CD14-positive monocyte (primary cell): ENCODE data around the gene SFN. TPM values are rescaled to one million over a fixed set of nuclear protein-coding genes. Genes with fewer than 3 reads are reported as not detected.
A peak's percentile ranks its signal among the peaks of the same experiment; 100 is the strongest.

ENCODE experiments used
- DNase-seq, 3 donors: peaks; one replicate each; pipeline ENCODE4 v3.0.0-alpha.2; 2011 to 2022
- H2AFZ ChIP-seq: 2 replicates; pipeline ENCODE4 v1.6.0; 2012; ENCODE audit warnings: mild to moderate bottlenecking, low read depth, low read length, inconsistent platforms; ENCODE audit not compliant: insufficient read depth, poor library complexity, severe bottlenecking
- H3K27ac ChIP-seq, 2 donors: 1 replicate in 1 of 2; 2 replicates in 1 of 2; pipeline ENCODE4 v1.5.1; 2012 to 2013; ENCODE audit warnings: low read length in 2 of 2, control low read depth in 1 of 2, inconsistent platforms in 1 of 2, low read depth in 1 of 2, mild to moderate bottlenecking in 1 of 2
- H3K27me3 ChIP-seq, 2 donors: one replicate each; pipeline versions ENCODE4 v1.6.0 to v1.6.1; 2011 to 2013; ENCODE audit warnings: low read length in 2 of 2; ENCODE audit not compliant: control insufficient read depth in 2 of 2, insufficient read depth in 2 of 2
- H3K36me3 ChIP-seq, 2 donors: replicated peaks in 1 of 2; 1 replicate in 1 of 2; 2 replicates in 1 of 2; pipeline versions ENCODE4 v1.5.1 to v1.6.1; 2012 to 2013; ENCODE audit warnings: low read length in 2 of 2, control low read depth in 1 of 2, inconsistent platforms in 1 of 2, mild to moderate bottlenecking in 1 of 2; ENCODE audit not compliant: insufficient read depth in 2 of 2, control insufficient read depth in 1 of 2
- H3K4me1 ChIP-seq, 2 donors: 1 replicate in 1 of 2; 2 replicates in 1 of 2; pipeline versions ENCODE4 v1.5.1 to v1.6.1; 2012 to 2013; ENCODE audit warnings: low read length in 2 of 2, control low read depth in 1 of 2, inconsistent platforms in 1 of 2, mild to moderate bottlenecking in 1 of 2, moderate library complexity in 1 of 2; ENCODE audit not compliant: insufficient read depth in 2 of 2, control insufficient read depth in 1 of 2
- H3K4me2 ChIP-seq: replicated peaks from 2 replicates; pipeline ENCODE3; 2012; ENCODE audit warnings: low read length, moderate library complexity, mild to moderate bottlenecking; ENCODE audit not compliant: poor library complexity, severe bottlenecking; ENCODE audit errors: extremely low read depth
- H3K4me3 ChIP-seq, 3 experiments: fragments of 200-600 bp in 1 of 3; sonication (generic) in 1 of 3; replicated peaks in 1 of 3; 1 replicate in 2 of 3; 2 replicates in 1 of 3; pipeline ENCODE4 v1.5.1; 2011 to 2013; ENCODE audit warnings: low read length in 3 of 3, mild to moderate bottlenecking in 3 of 3, control low read depth in 2 of 3, low read depth in 2 of 3, inconsistent platforms in 1 of 3, moderate library complexity in 1 of 3
- H3K79me2 ChIP-seq: 2 replicates; pipeline ENCODE4 v1.6.0; 2012; ENCODE audit warnings: mild to moderate bottlenecking, control low read depth, inconsistent platforms, low read length, moderate library complexity; ENCODE audit not compliant: insufficient read depth
- H3K9ac ChIP-seq: 2 replicates; pipeline ENCODE4 v1.6.0; 2017; ENCODE audit warnings: low read length, mild to moderate bottlenecking; ENCODE audit not compliant: insufficient read depth, poor library complexity, severe bottlenecking
- H3K9me3 ChIP-seq, 2 donors: replicated peaks in 1 of 2; 1 replicate in 1 of 2; 2 replicates in 1 of 2; pipeline versions ENCODE4 v1.5.1 to v1.6.1; 2012 to 2013; ENCODE audit warnings: low read length in 2 of 2, control low read depth in 1 of 2; ENCODE audit not compliant: control insufficient read depth in 1 of 2, insufficient read depth in 1 of 2
- H4K20me1 ChIP-seq: 2 replicates; pipeline ENCODE4 v1.6.0; 2012; ENCODE audit warnings: mild to moderate bottlenecking, low read length, control low read depth, moderate library complexity; ENCODE audit not compliant: insufficient read depth
- H3K27ac Mint-ChIP-seq, 7 donors: one replicate each; pipeline ENCODE4 v1.8.0; 2020; ENCODE audit warnings: mild to moderate bottlenecking in 7 of 7, mixed read lengths in 7 of 7, moderate library complexity in 6 of 7, inconsistent platforms in 2 of 7
- H3K27me3 Mint-ChIP-seq, 3 donors: one replicate each; pipeline ENCODE4 v1.8.0; 2021 to 2022; ENCODE audit warnings: low read depth in 3 of 3, mild to moderate bottlenecking in 3 of 3, mixed read lengths in 3 of 3, moderate library complexity in 3 of 3, inconsistent platforms in 1 of 3
- H3K36me3 Mint-ChIP-seq, 2 donors: one replicate each; pipeline ENCODE4 v1.8.0; 2020; ENCODE audit warnings: mixed read lengths in 2 of 2, inconsistent platforms in 1 of 2, mild to moderate bottlenecking in 1 of 2
- H3K4me1 Mint-ChIP-seq: one replicate; pipeline ENCODE4 v1.8.0; 2020; ENCODE audit warnings: mild to moderate bottlenecking, mixed read lengths
- H3K4me3 Mint-ChIP-seq, 2 donors: one replicate each; pipeline ENCODE4 v1.8.0; 2020; ENCODE audit warnings: mild to moderate bottlenecking in 2 of 2, mixed read lengths in 2 of 2, moderate library complexity in 1 of 2
- H3K9me3 Mint-ChIP-seq, 7 donors: one replicate each; pipeline ENCODE4 v1.8.0; 2020 to 2022; ENCODE audit warnings: mixed read lengths in 7 of 7, mild to moderate bottlenecking in 6 of 7, moderate library complexity in 6 of 7, inconsistent platforms in 2 of 7
- WGBS: methylation state at CpG from one replicate; pipeline ENCODE4 v1.1.5; 2013; ENCODE audit warnings: missing lambda C conversion rate; ENCODE audit not compliant: insufficient coverage; 5-methylcytosine and 5-hydroxymethylcytosine counted together
- intact Hi-C, 2 donors: fragments of 100-400 bp; cut with micrococcal nuclease; formaldehyde crosslinking; loops; one replicate each; pipeline versions ENCODE4 v1.15.0 to v1.15.1; 2023
- polyA plus RNA-seq, 3 donors: library from polyadenylated mRNA; depleted of rRNA in 1 of 3; unstranded in 2 of 3; stranded (reverse) in 1 of 3; fragments of 300-500 nt in 2 of 3; fragments of >200 nt in 1 of 3; fragmentation: Illumina TruSeq in 2 of 3; gene quantifications; 1 replicate in 2 of 3; 2 replicates in 1 of 3; pipeline ENCODE4 v1.2.3, GENCODE V29; 2012 to 2021
- TF ChIP-seq, protein P1 (sequence below): fragments of 200-600 bp; IDR thresholded peaks from one replicate; pipeline ENCODE4 v1.8.0; 2022; ENCODE audit warnings: antibody characterized with exemption, mild to moderate bottlenecking

Gene SFN
- polyA plus RNA-seq, 3 donors = 0.36 TPM; not detected in 2

DNA sequence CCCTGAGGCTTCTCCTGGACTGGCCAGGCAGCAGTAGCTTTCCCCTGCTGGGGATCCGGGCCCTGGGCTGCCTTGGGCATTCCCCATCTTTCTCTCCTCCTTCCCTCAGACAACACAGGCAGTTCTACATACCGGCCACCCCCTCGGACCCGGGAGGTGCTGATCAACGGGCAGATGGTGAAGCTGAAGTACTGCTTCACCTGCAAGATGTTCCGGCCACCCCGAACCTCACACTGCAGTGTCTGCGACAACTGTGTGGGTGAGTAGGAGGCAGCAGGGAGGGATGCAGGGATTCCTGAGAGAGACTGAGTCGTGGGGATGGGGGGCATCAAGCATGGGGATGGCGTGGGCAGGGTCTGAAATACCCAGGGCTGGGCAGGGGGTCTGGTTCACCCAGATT is 14.4 kb upstream of the SFN start:
- intact Hi-C loops = no loop called here
- peak in 1 of 3 donors; percentile 1 for DNase-seq
- Mint-ChIP-seq H3K36me3 (peaks cover 73 to 86% of the 10 kb centered on the region in 2 donors), H3K9me3 (no peaks in the 10 kb centered on the region), H3K4me3 (no peak overlapping the region), H3K4me1 (peaks cover 5% of the 10 kb centered on the region), H3K27me3 (peaks cover 0 to 2% (median 0%) of the 10 kb centered on the region in 3 donors), H3K27ac (peak overlapping the region in 3 of 7 donors; percentile 15 to 55 (median 46))
- no peaks in the 10 kb centered on the region for H3K27me3 ChIP-seq
- no peaks in the 10 kb centered on the region for H3K4me1 ChIP-seq
- TF ChIP-seq, protein P1, sequence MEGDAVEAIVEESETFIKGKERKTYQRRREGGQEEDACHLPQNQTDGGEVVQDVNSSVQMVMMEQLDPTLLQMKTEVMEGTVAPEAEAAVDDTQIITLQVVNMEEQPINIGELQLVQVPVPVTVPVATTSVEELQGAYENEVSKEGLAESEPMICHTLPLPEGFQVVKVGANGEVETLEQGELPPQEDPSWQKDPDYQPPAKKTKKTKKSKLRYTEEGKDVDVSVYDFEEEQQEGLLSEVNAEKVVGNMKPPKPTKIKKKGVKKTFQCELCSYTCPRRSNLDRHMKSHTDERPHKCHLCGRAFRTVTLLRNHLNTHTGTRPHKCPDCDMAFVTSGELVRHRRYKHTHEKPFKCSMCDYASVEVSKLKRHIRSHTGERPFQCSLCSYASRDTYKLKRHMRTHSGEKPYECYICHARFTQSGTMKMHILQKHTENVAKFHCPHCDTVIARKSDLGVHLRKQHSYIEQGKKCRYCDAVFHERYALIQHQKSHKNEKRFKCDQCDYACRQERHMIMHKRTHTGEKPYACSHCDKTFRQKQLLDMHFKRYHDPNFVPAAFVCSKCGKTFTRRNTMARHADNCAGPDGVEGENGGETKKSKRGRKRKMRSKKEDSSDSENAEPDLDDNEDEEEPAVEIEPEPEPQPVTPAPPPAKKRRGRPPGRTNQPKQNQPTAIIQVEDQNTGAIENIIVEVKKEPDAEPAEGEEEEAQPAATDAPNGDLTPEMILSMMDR = no peak
- H3K4me2 ChIP-seq = no peak overlapping the region
- peaks cover 14% of the 10 kb centered on the region for H4K20me1 ChIP-seq
- no peaks in the 10 kb centered on the region for H3K79me2 ChIP-seq
- no peaks in the 10 kb centered on the region for H3K9me3 ChIP-seq
- peaks cover 60 to 81% of the 10 kb centered on the region in 2 donors for H3K36me3 ChIP-seq
- WGBS = 91% methylated on average over 9 of the region's 10 CpGs
- H3K27ac ChIP-seq = no peak overlapping the region
- no peak overlapping the region for H2AFZ ChIP-seq
- H3K9ac ChIP-seq = no peak overlapping the region
- no peak overlapping the region for H3K4me3 ChIP-seq

DNA sequence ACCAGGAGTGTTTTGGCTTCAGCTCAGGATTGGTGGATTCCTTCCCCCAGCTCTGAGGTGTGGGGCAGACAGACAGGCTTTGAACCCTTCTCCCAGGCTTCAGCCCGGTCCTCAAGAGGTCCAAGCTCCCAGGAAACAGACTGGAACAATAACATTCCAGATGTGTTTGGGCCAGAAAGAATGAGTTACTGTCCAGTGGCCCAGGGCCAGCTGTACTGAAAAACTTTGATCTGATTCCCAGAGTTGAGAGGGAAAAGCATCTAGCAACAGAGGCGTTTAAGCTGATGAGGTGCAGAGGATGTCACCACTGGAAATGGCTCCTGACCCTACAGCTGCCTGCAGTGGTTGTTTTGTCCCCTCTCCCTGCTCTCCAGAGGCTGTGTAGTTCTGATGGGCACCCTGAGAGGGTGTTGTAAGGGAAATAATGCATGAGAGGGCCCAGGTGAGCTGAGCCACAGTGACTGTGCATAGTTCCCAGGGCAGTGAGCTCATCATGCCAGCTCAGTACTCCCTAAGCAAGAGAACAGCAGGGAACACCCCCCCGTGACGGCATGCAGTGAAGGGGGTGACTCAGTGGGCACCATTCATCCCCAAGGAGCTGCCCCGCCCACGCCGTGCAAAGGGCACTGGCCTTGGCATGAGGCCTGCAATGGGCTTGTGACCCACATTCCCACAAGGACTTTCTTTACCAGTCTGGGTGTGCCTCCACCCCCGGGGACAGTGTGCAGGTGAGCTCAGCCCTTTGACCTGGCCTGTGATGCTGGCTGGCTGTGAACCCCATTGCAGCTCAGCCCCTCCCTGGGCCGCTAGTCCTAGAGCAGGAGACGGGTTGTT is 13.8 kb upstream of the SFN start:
- Mint-ChIP-seq H3K4me1 (peaks cover 5% of the 10 kb centered on the region), H3K9me3 (no peaks in the 10 kb centered on the region), H3K27me3 (peaks cover 0 to 2% (median 0%) of the 10 kb centered on the region in 3 donors), H3K36me3 (peaks cover 71 to 86% of the 10 kb centered on the region in 2 donors), H3K4me3 (no peak overlapping the region), H3K27ac (no peak overlapping the region)
- H3K9me3 ChIP-seq = no peaks in the 10 kb centered on the region
- H3K9ac ChIP-seq = no peak overlapping the region
- H3K4me2 ChIP-seq = no peak overlapping the region
- intact Hi-C loops = no loop called here
- H2AFZ ChIP-seq = no peak overlapping the region
- DNase-seq = peak in 1 of 3 donors; percentile 4
- H3K27me3 ChIP-seq = no peaks in the 10 kb centered on the region
- no peaks in the 10 kb centered on the region for H3K4me1 ChIP-seq
- H3K36me3 ChIP-seq = peaks cover 66 to 81% of the 10 kb centered on the region in 2 donors
- no peak overlapping the region for H3K27ac ChIP-seq
- TF ChIP-seq, protein P1 = no peak
- WGBS = 95% methylated on average over 10 of the region's 10 CpGs
- H3K4me3 ChIP-seq = no peak overlapping the region
- H3K79me2 ChIP-seq = no peaks in the 10 kb centered on the region
- peaks cover 20% of the 10 kb centered on the region for H4K20me1 ChIP-seq
